Measurements from ENCODE around the gene VEZF1. TPM values are rescaled to one million over a fixed set of nuclear protein-coding genes. Genes with fewer than 3 reads are reported as not detected.
A peak's percentile ranks its signal among the peaks of the same experiment; 100 is the strongest.

The VEZF1 gene
- total RNA-seq, 5 donors from 2014 or later (not counting 1 experiment from before 2014, with no cell fraction given): 43.1 to 68.1 (median 63.8) TPM

GRCh38 chr17:57941384-57942370, 46.4 kb downstream of the VEZF1 start:
- no peaks in the 10 kb centered on the region for H3K36me3 ChIP-seq (ENCODE audit: control insufficient read depth in 2 of 2, extremely low read depth in 1 of 2, insufficient read depth in 1 of 2, low read length in 1 of 2)
- no peak overlapping the region for H3K4me3 ChIP-seq (ENCODE audit: control insufficient read depth in 1 of 2, extremely low read depth in 1 of 2, low read length in 1 of 2)
- no peaks in the 10 kb centered on the region for H3K9me3 ChIP-seq
- 87% methylated on average over 8 of the region's 10 CpGs for WGBS (ENCODE audit: insufficient coverage)
- peaks cover 4 to 11% of the 10 kb centered on the region in 2 donors for H3K27me3 Mint-ChIP-seq
- peaks cover 16 to 20% (median 16%) of the 10 kb centered on the region in 3 donors for H3K4me1 Mint-ChIP-seq
- ATAC-seq (replicated peaks in 1 of 4): no peak
- H3K9me3 Mint-ChIP-seq: no peaks in the 10 kb centered on the region
- no peak overlapping the region for H3K27ac Mint-ChIP-seq
- H3K4me3 Mint-ChIP-seq: no peak overlapping the region
- H3K27ac ChIP-seq (ENCODE audit: low read length): no peak overlapping the region
- H3K27me3 ChIP-seq (replicated peaks in 1 of 2; ENCODE audit: control insufficient read depth in 2 of 2, extremely low read depth in 1 of 2, insufficient read depth in 2 of 2, low read length in 1 of 2): peaks cover 0 to 13% of the 10 kb centered on the region in 2 experiments
- H3K4me1 ChIP-seq (ENCODE audit: control insufficient read depth in 1 of 2, extremely low read depth in 1 of 2, insufficient read depth in 2 of 2, low read length in 2 of 2): peaks cover 0 to 7% of the 10 kb centered on the region in 2 experiments
- POLR2A ChIA-PET: no interaction called here
- no peaks in the 10 kb centered on the region for H3K36me3 Mint-ChIP-seq
- CTCF ChIA-PET: no interaction called here
- DNase-seq: no peak

- ATAC-seq (replicated peaks in 1 of 4): no peak
- Mint-ChIP-seq H3K4me1 (peaks cover 7 to 11% (median 11%) of the 10 kb centered on the region in 3 donors), H3K9me3 (no peaks in the 10 kb centered on the region), H3K27ac (no peak overlapping the region), H3K4me3 (no peak overlapping the region), H3K36me3 (no peaks in the 10 kb centered on the region), H3K27me3 (peaks cover 4 to 11% of the 10 kb centered on the region in 2 donors)
- H3K4me1 ChIP-seq (ENCODE audit: control insufficient read depth in 1 of 2, extremely low read depth in 1 of 2, insufficient read depth in 2 of 2, low read length in 2 of 2): peaks cover 0 to 6% of the 10 kb centered on the region in 2 experiments
- DNase-seq: no peak
- H3K27ac ChIP-seq (ENCODE audit: low read length): no peak overlapping the region
- no peaks in the 10 kb centered on the region for H3K36me3 ChIP-seq (ENCODE audit: control insufficient read depth in 2 of 2, extremely low read depth in 1 of 2, insufficient read depth in 1 of 2, low read length in 1 of 2)
- H3K4me3 ChIP-seq (ENCODE audit: control insufficient read depth in 1 of 2, extremely low read depth in 1 of 2, low read length in 1 of 2): no peak overlapping the region
- POLR2A ChIA-PET: interaction anchor here in 1 of 2 donors (0.5 kb wide), 1 partner anchor 94 kb away, joined by 4 read pairs; no protein-coding TSS in a partner anchor
- H3K9me3 ChIP-seq: no peaks in the 10 kb centered on the region
- H3K27me3 ChIP-seq (replicated peaks in 1 of 2; ENCODE audit: control insufficient read depth in 2 of 2, extremely low read depth in 1 of 2, insufficient read depth in 2 of 2, low read length in 1 of 2): peaks cover 0 to 16% of the 10 kb centered on the region in 2 experiments
- CTCF ChIA-PET: no interaction called here
- 38% methylated on average over 1 of the region's 5 CpGs for WGBS (ENCODE audit: insufficient coverage)
These were observed 47.3 kb downstream of the VEZF1 start for GRCh38 chr17:57940653-57941329.

GRCh38 chr17:57940231-57940630, 47.8 kb downstream of the VEZF1 start:
- H3K4me1 Mint-ChIP-seq: peaks cover 7 to 11% (median 11%) of the 10 kb centered on the region in 3 donors
- H3K36me3 Mint-ChIP-seq: no peaks in the 10 kb centered on the region
- 100% methylated on average over 1 of the region's 5 CpGs for WGBS (ENCODE audit: insufficient coverage)
- H3K27me3 Mint-ChIP-seq: peaks cover 4 to 11% of the 10 kb centered on the region in 2 donors
- Histone ChIP-seq H3K27me3 (replicated peaks in 1 of 2; ENCODE audit: control insufficient read depth in 2 of 2, extremely low read depth in 1 of 2, insufficient read depth in 2 of 2, low read length in 1 of 2) (peaks cover 0 to 16% of the 10 kb centered on the region in 2 experiments), H3K27ac (ENCODE audit: low read length) (no peak overlapping the region), H3K9me3 (no peaks in the 10 kb centered on the region), H3K4me3 (ENCODE audit: control insufficient read depth in 1 of 2, extremely low read depth in 1 of 2, low read length in 1 of 2) (no peak overlapping the region), H3K4me1 (ENCODE audit: control insufficient read depth in 1 of 2, extremely low read depth in 1 of 2, insufficient read depth in 2 of 2, low read length in 2 of 2) (peaks cover 0 to 6% of the 10 kb centered on the region in 2 experiments), H3K36me3 (ENCODE audit: control insufficient read depth in 2 of 2, extremely low read depth in 1 of 2, insufficient read depth in 1 of 2, low read length in 1 of 2) (no peaks in the 10 kb centered on the region)
- no peak for DNase-seq
- ChIA-PET POLR2A (no interaction called here), CTCF (interaction anchor here (0.6 to 1.1 kb wide), 3 partner anchors 9 to 73 kb away, joined by 3 read pairs; no protein-coding TSS in a partner anchor)
- no peak for ATAC-seq (replicated peaks in 1 of 4)
- H3K27ac Mint-ChIP-seq: no peak overlapping the region
- H3K4me3 Mint-ChIP-seq: no peak overlapping the region
- H3K9me3 Mint-ChIP-seq: no peaks in the 10 kb centered on the region

GRCh38 chr17:57939797-57940196, 48.3 kb downstream of the VEZF1 start:
- ChIA-PET CTCF (interaction anchor here (0.5 to 1.1 kb wide), 5 partner anchors 9 to 85 kb away, joined by 3 to 6 read pairs (median 3); no protein-coding TSS in a partner anchor), POLR2A (interaction anchor here in 1 of 2 donors (0.5 kb wide), 1 partner anchor 53 kb away, joined by 6 read pairs; no protein-coding TSS in a partner anchor)
- Mint-ChIP-seq H3K4me1 (peaks cover 7 to 11% (median 11%) of the 10 kb centered on the region in 3 donors), H3K36me3 (no peaks in the 10 kb centered on the region), H3K27me3 (peaks cover 4 to 11% of the 10 kb centered on the region in 2 donors), H3K27ac (no peak overlapping the region), H3K4me3 (no peak overlapping the region), H3K9me3 (no peaks in the 10 kb centered on the region)
- H3K27ac ChIP-seq (ENCODE audit: low read length): no peak overlapping the region
- WGBS (ENCODE audit: insufficient coverage): 7% methylated on average over 3 of the region's 7 CpGs
- no peaks in the 10 kb centered on the region for H3K9me3 ChIP-seq
- H3K27me3 ChIP-seq (replicated peaks in 1 of 2; ENCODE audit: control insufficient read depth in 2 of 2, extremely low read depth in 1 of 2, insufficient read depth in 2 of 2, low read length in 1 of 2): peaks cover 0 to 20% of the 10 kb centered on the region in 2 experiments
- no peaks in the 10 kb centered on the region for H3K36me3 ChIP-seq (ENCODE audit: control insufficient read depth in 2 of 2, extremely low read depth in 1 of 2, insufficient read depth in 1 of 2, low read length in 1 of 2)
- peak in 3 of 4 experiments; percentile 48 to 72 (median 58) for ATAC-seq (replicated peaks in 1 of 4)
- no peak overlapping the region for H3K4me3 ChIP-seq (ENCODE audit: control insufficient read depth in 1 of 2, extremely low read depth in 1 of 2, low read length in 1 of 2)
- H3K4me1 ChIP-seq (ENCODE audit: control insufficient read depth in 1 of 2, extremely low read depth in 1 of 2, insufficient read depth in 2 of 2, low read length in 2 of 2): peaks cover 0 to 6% of the 10 kb centered on the region in 2 experiments
- DNase-seq: peak in 21 of 35 experiments; percentile 11 to 61 (median 26)

- no peak overlapping the region for H3K27ac Mint-ChIP-seq
- 77% methylated on average over 7 of the region's 7 CpGs for WGBS (ENCODE audit: insufficient coverage)
- no peak for ATAC-seq (replicated peaks in 1 of 4)
- ChIA-PET POLR2A (no interaction called here), CTCF (interaction anchor here in 1 of 2 donors (0.8 kb wide), 1 partner anchor 15 kb away, joined by 3 read pairs; no protein-coding TSS in a partner anchor)
- H3K27me3 Mint-ChIP-seq: peaks cover 4 to 11% of the 10 kb centered on the region in 2 donors
- H3K27me3 ChIP-seq (replicated peaks in 1 of 2; ENCODE audit: control insufficient read depth in 2 of 2, extremely low read depth in 1 of 2, insufficient read depth in 2 of 2, low read length in 1 of 2): peaks cover 0 to 22% of the 10 kb centered on the region in 2 experiments
- H3K4me1 Mint-ChIP-seq: peaks cover 7 to 11% (median 11%) of the 10 kb centered on the region in 3 donors
- no peaks in the 10 kb centered on the region for H3K9me3 ChIP-seq
- H3K4me3 ChIP-seq (ENCODE audit: control insufficient read depth in 1 of 2, extremely low read depth in 1 of 2, low read length in 1 of 2): no peak overlapping the region
- no peak for DNase-seq
- no peaks in the 10 kb centered on the region for H3K36me3 ChIP-seq (ENCODE audit: control insufficient read depth in 2 of 2, extremely low read depth in 1 of 2, insufficient read depth in 1 of 2, low read length in 1 of 2)
- H3K4me1 ChIP-seq (ENCODE audit: control insufficient read depth in 1 of 2, extremely low read depth in 1 of 2, insufficient read depth in 2 of 2, low read length in 2 of 2): peaks cover 0 to 6% of the 10 kb centered on the region in 2 experiments
- no peaks in the 10 kb centered on the region for H3K9me3 Mint-ChIP-seq
- no peak overlapping the region for H3K4me3 Mint-ChIP-seq
- no peak overlapping the region for H3K27ac ChIP-seq (ENCODE audit: low read length)
- H3K36me3 Mint-ChIP-seq: no peaks in the 10 kb centered on the region
These were observed 50.0 kb downstream of the VEZF1 start for GRCh38 chr17:57938061-57938502.

GRCh38 chr17:57937492-57937891, 50.6 kb downstream of the VEZF1 start:
- no peak overlapping the region for H3K27ac ChIP-seq (ENCODE audit: low read length)
- no peaks in the 10 kb centered on the region for H3K36me3 ChIP-seq (ENCODE audit: control insufficient read depth in 2 of 2, extremely low read depth in 1 of 2, insufficient read depth in 1 of 2, low read length in 1 of 2)
- H3K4me1 ChIP-seq (ENCODE audit: control insufficient read depth in 1 of 2, extremely low read depth in 1 of 2, insufficient read depth in 2 of 2, low read length in 2 of 2): peaks cover 0 to 6% of the 10 kb centered on the region in 2 experiments
- H3K4me3 Mint-ChIP-seq: no peak overlapping the region
- DNase-seq (no peak), ATAC-seq (replicated peaks in 1 of 4) (no peak)
- WGBS (ENCODE audit: insufficient coverage): no CpG with 5 or more reads among the region's 2 CpGs
- ChIA-PET POLR2A (no interaction called here), CTCF (no interaction called here)
- H3K9me3 ChIP-seq: no peaks in the 10 kb centered on the region
- no peak overlapping the region for H3K27ac Mint-ChIP-seq
- no peaks in the 10 kb centered on the region for H3K36me3 Mint-ChIP-seq
- H3K4me3 ChIP-seq (ENCODE audit: control insufficient read depth in 1 of 2, extremely low read depth in 1 of 2, low read length in 1 of 2): no peak overlapping the region
- peaks cover 0 to 20% of the 10 kb centered on the region in 2 experiments for H3K27me3 ChIP-seq (replicated peaks in 1 of 2; ENCODE audit: control insufficient read depth in 2 of 2, extremely low read depth in 1 of 2, insufficient read depth in 2 of 2, low read length in 1 of 2)
- peaks cover 7 to 11% (median 11%) of the 10 kb centered on the region in 3 donors for H3K4me1 Mint-ChIP-seq
- no peaks in the 10 kb centered on the region for H3K9me3 Mint-ChIP-seq
- peaks cover 4 to 11% of the 10 kb centered on the region in 2 donors for H3K27me3 Mint-ChIP-seq

Data from T-cell (primary cell).